WTC11 (cell line): ENCODE measurements around the gene DYSF. TPM values are rescaled to one million over a fixed set of nuclear protein-coding genes. Genes with fewer than 3 reads are reported as not detected.

Experiments
- ATAC-seq: fragments of 200-7000 bp; cut with Tn5 transposase; 2 replicates; pipeline ENCODE4 v1.10.0; 2021; ENCODE audit warnings: mild to moderate bottlenecking, moderate library complexity
- CTCF ChIA-PET: fragments of 300-600 bp; sonication (Branson Sonifier 250); formaldehyde crosslinking; loops from one replicate; lab custom pipeline; 2021; ENCODE audit warnings: antibody characterized with exemption; lab: Charles Lee
- POLR2A ChIA-PET: fragments of 350-600 bp; sonication (Branson Sonifier 250); formaldehyde crosslinking; loops from one replicate; lab custom pipeline; 2021; ENCODE audit warnings: antibody characterized with exemption; lab: Charles Lee
- DNase-seq: peaks from one replicate; pipeline ENCODE4 v3.0.0; 2021; ENCODE audit warnings: low spot score
- H3K27ac Mint-ChIP-seq: 2 replicates; pipeline ENCODE4 v1.8.0; 2021; ENCODE audit warnings: mixed read lengths
- H3K27me3 Mint-ChIP-seq: 2 replicates; pipeline ENCODE4 v1.8.0; 2021; ENCODE audit warnings: low read depth, mild to moderate bottlenecking, moderate library complexity, mixed read lengths
- H3K36me3 Mint-ChIP-seq: 2 replicates; pipeline ENCODE4 v1.8.0; 2021; ENCODE audit warnings: mixed read lengths
- H3K4me1 Mint-ChIP-seq: 2 replicates; pipeline ENCODE4 v1.8.0; 2022; ENCODE audit warnings: mixed read lengths
- H3K4me3 Mint-ChIP-seq: 2 replicates; pipeline ENCODE4 v1.8.0; 2021; ENCODE audit warnings: mild to moderate bottlenecking, moderate library complexity, mixed read lengths
- H3K9me3 Mint-ChIP-seq: 2 replicates; pipeline ENCODE4 v1.8.0; 2021; ENCODE audit warnings: mixed read lengths
- ATF1 ChIP-seq: sonication (generic); formaldehyde crosslinking; IDR thresholded peaks from 2 replicates; pipeline ENCODE4 v1.8.1; 2023; ENCODE audit warnings: mild to moderate bottlenecking, moderate library complexity, missing genetic modification reagents
- EMX1 ChIP-seq: fragments of 250-450 bp; sonication (Bioruptor Pico); IDR thresholded peaks from 2 replicates; pipeline ENCODE4 v1.8.0; 2021; ENCODE audit warnings: mild to moderate bottlenecking
- ETV6 ChIP-seq: sonication (generic); formaldehyde crosslinking; IDR thresholded peaks from 2 replicates; pipeline ENCODE4 v1.8.1; 2022; ENCODE audit warnings: mild to moderate bottlenecking, missing genetic modification reagents
- IRF2 ChIP-seq: sonication (generic); formaldehyde crosslinking; IDR thresholded peaks from 2 replicates; pipeline ENCODE4 v1.8.0; 2022; ENCODE audit warnings: low read depth, missing genetic modification reagents, borderline replicate concordance
- NFE2L1 ChIP-seq: sonication (generic); formaldehyde crosslinking; IDR thresholded peaks from 2 replicates; pipeline ENCODE4 v1.8.1; 2023; ENCODE audit warnings: missing genetic modification reagents
- RORB ChIP-seq: fragments of 250-450 bp; sonication (Bioruptor Pico); IDR thresholded peaks from 2 replicates; pipeline ENCODE4 v1.9.0; 2021; ENCODE audit warnings: mild to moderate bottlenecking
- SMAD3 ChIP-seq: sonication (generic); formaldehyde crosslinking; IDR thresholded peaks from 2 replicates; pipeline ENCODE4 v1.8.0; 2022; ENCODE audit warnings: missing genetic modification reagents, mild to moderate bottlenecking, borderline replicate concordance
- TEAD4 ChIP-seq: sonication (generic); formaldehyde crosslinking; IDR thresholded peaks from 2 replicates; pipeline ENCODE4 v1.8.0; 2022; ENCODE audit warnings: mild to moderate bottlenecking, missing genetic modification reagents
- ZNF121 ChIP-seq: sonication (generic); formaldehyde crosslinking; IDR thresholded peaks from 2 replicates; pipeline ENCODE4 v1.8.0; 2023; ENCODE audit warnings: missing genetic modification reagents
- ZNF423 ChIP-seq: fragments of 250-450 bp; sonication (Bioruptor Pico); IDR thresholded peaks from 2 replicates; pipeline ENCODE4 v2.1.2; 2022; ENCODE audit warnings: mild to moderate bottlenecking, moderate library complexity
- ZNF671 ChIP-seq: fragments of 250-450 bp; sonication (Bioruptor Pico); IDR thresholded peaks from 2 replicates; pipeline ENCODE4 v1.8.0; 2021; ENCODE audit warnings: mild to moderate bottlenecking
- total RNA-seq: library from RNA; stranded (reverse); gene quantifications from 3 replicates; pipeline ENCODE4 v1.2.3, GENCODE V29; 2021
- TF ChIP-seq, protein P1 (sequence below): sonication (generic); formaldehyde crosslinking; conservative IDR thresholded peaks from 2 replicates; pipeline ENCODE4 v1.8.1; 2023; ENCODE audit warnings: mild to moderate bottlenecking, low read depth, missing genetic modification reagents, moderate library complexity
- TF ChIP-seq, protein P2 (sequence below): sonication (generic); formaldehyde crosslinking; IDR thresholded peaks from 2 replicates; pipeline ENCODE4 v1.8.1; 2023; ENCODE audit warnings: mild to moderate bottlenecking, missing genetic modification reagents, moderate library complexity
- TF ChIP-seq, protein P3 (sequence below): sonication (generic); formaldehyde crosslinking; conservative IDR thresholded peaks from 2 replicates; pipeline ENCODE4 v1.8.1; 2022; ENCODE audit warnings: mild to moderate bottlenecking, missing genetic modification reagents
- TF ChIP-seq, protein P4 (sequence below): sonication (generic); formaldehyde crosslinking; IDR thresholded peaks from 2 replicates; pipeline ENCODE4 v1.8.1; 2023; ENCODE audit warnings: mild to moderate bottlenecking, missing genetic modification reagents, borderline replicate concordance
- TF ChIP-seq, protein P5 (sequence below): sonication (generic); formaldehyde crosslinking; IDR thresholded peaks from 2 replicates; pipeline ENCODE4 v1.8.0; 2022; ENCODE audit warnings: mild to moderate bottlenecking, missing genetic modification reagents

DYSF gene
- total RNA-seq, 1 experiment from 2014 or later = 14.8 TPM

DNA sequence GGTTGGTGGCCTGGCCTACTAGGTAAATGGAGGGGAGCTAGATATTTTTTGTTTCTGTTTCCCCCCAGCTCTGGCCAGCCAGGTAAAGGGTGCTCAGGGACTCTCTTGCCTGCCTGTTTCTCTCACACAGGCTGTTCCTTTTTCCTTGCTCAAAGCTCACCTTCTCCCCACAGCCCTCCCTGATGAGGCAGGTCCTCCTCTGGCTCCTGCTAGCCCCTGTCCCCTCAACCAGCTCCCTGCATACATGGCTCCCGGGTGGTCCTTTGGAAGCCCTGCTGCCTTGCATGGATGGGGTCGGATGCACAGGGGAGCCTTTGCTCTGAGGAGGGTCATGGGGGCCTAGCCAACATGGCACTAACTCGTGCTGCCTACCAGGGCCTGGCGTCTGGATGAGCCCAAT, 27.8 kb downstream of the DYSF start:
- ChIA-PET POLR2A (no interaction called here), CTCF (interaction anchor here (1.0 to 3.5 kb wide), 4 partner anchors 14 to 324 kb away, joined by 4 to 32 read pairs (median 6); no protein-coding TSS in a partner anchor)
- ATAC-seq (no peak), DNase-seq (no peak)
- TF ChIP-seq ATF1 (CRISPR knock-in tag) (no peak), TEAD4 (CRISPR knock-in tag) (no peak), SMAD3 (no peak), RORB (CRISPR knock-in tag) (no peak), IRF2 (no peak), ZNF671 (CRISPR knock-in tag) (no peak), ZNF121 (no peak)
- TF ChIP-seq, protein P1, sequence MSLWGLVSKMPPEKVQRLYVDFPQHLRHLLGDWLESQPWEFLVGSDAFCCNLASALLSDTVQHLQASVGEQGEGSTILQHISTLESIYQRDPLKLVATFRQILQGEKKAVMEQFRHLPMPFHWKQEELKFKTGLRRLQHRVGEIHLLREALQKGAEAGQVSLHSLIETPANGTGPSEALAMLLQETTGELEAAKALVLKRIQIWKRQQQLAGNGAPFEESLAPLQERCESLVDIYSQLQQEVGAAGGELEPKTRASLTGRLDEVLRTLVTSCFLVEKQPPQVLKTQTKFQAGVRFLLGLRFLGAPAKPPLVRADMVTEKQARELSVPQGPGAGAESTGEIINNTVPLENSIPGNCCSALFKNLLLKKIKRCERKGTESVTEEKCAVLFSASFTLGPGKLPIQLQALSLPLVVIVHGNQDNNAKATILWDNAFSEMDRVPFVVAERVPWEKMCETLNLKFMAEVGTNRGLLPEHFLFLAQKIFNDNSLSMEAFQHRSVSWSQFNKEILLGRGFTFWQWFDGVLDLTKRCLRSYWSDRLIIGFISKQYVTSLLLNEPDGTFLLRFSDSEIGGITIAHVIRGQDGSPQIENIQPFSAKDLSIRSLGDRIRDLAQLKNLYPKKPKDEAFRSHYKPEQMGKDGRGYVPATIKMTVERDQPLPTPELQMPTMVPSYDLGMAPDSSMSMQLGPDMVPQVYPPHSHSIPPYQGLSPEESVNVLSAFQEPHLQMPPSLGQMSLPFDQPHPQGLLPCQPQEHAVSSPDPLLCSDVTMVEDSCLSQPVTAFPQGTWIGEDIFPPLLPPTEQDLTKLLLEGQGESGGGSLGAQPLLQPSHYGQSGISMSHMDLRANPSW (CRISPR knock-in tag) = no peak
- TF ChIP-seq, protein P2, sequence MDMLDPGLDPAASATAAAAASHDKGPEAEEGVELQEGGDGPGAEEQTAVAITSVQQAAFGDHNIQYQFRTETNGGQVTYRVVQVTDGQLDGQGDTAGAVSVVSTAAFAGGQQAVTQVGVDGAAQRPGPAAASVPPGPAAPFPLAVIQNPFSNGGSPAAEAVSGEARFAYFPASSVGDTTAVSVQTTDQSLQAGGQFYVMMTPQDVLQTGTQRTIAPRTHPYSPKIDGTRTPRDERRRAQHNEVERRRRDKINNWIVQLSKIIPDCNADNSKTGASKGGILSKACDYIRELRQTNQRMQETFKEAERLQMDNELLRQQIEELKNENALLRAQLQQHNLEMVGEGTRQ (CRISPR knock-in tag) = no peak
- H3K36me3 Mint-ChIP-seq = peaks cover 4% of the 10 kb centered on the region; the same call in 1 of the 2 replicates
- H3K4me1 Mint-ChIP-seq = peaks cover 22% of the 10 kb centered on the region
- H3K27ac Mint-ChIP-seq = no peak overlapping the region
- H3K27me3 Mint-ChIP-seq = peaks cover 2% of the 10 kb centered on the region; the same call in 1 of the 2 replicates
- no peak overlapping the region for H3K4me3 Mint-ChIP-seq
- peaks cover 5% of the 10 kb centered on the region for H3K9me3 Mint-ChIP-seq

DNA sequence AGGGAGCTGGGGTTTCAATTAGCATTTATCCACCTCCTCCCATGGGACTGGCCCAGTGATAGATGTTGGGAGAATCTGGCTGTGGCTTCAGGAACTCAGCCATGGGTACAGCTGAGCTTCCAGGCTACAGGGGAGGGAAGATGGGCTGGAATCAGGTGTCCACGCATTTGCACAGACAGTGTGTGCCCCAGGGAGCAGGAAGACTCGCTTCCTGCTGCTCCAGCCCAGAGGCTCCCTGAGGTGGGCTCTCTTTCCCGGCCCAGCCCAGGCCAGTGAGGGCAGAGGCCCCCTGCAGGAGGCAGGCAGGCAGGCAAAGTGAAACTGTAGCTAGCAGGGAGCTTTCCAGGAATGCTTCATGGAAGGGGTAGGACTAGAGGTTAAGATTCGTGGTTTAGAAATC, 28.7 kb downstream of the DYSF start:
- Mint-ChIP-seq H3K4me3 (no peak overlapping the region), H3K36me3 (peaks cover 4% of the 10 kb centered on the region; the same call in 1 of the 2 replicates), H3K9me3 (peaks cover 5% of the 10 kb centered on the region), H3K27me3 (peaks cover 2% of the 10 kb centered on the region; the same call in 1 of the 2 replicates), H3K27ac (no peak overlapping the region), H3K4me1 (peaks cover 26% of the 10 kb centered on the region)
- peak; percentile 77 for ATAC-seq
- TF ChIP-seq ZNF423 (CRISPR knock-in tag) = peak; percentile 83
- no peak for TF ChIP-seq ETV6 (CRISPR knock-in tag)
- DNase-seq = peak; percentile 42
- POLR2A ChIA-PET = no interaction called here
- CTCF ChIA-PET = interaction anchor here (0.6 to 3.5 kb wide), 19 partner anchors 9 to 385 kb away, joined by 3 to 32 read pairs (median 4); partner anchors contain the start of genes DYSF and PAIP2B

DNA sequence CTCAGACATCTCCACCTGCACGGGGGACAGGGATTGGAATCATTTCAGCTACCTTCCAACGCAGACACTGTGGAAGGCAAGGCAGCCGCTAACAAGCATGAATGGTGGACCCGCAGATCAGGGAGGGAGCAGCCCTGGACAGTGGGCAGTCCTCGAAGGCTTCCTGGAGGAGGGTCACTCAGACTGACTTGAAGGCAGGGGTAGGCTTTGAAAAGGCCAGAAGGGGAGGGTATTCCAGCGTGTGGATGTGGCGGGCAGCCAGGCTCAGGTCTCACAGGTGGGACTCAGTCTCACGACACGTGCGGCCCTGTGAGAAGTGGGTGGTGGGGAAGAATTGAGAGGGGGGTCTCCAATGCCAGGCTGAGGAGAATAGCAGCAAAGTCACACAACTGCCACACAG, 29.9 kb downstream of the DYSF start:
- DNase-seq = no peak
- CTCF ChIA-PET = interaction anchor here (1.0 to 3.5 kb wide), 6 partner anchors 16 to 328 kb away, joined by 4 to 32 read pairs (median 8); no protein-coding TSS in a partner anchor
- H3K4me1 Mint-ChIP-seq = peaks cover 21% of the 10 kb centered on the region
- no peak overlapping the region for H3K4me3 Mint-ChIP-seq
- no peaks in the 10 kb centered on the region for H3K9me3 Mint-ChIP-seq
- POLR2A ChIA-PET = no interaction called here
- no peak for ATAC-seq
- no peak overlapping the region for H3K27ac Mint-ChIP-seq
- no peaks in the 10 kb centered on the region for H3K36me3 Mint-ChIP-seq
- H3K27me3 Mint-ChIP-seq = peaks cover 2% of the 10 kb centered on the region; the same call in 1 of the 2 replicates
- TF ChIP-seq, protein P3, sequence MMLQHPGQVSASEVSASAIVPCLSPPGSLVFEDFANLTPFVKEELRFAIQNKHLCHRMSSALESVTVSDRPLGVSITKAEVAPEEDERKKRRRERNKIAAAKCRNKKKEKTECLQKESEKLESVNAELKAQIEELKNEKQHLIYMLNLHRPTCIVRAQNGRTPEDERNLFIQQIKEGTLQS (CRISPR knock-in tag) = no peak
- no peak for TF ChIP-seq EMX1 (CRISPR knock-in tag)
- TF ChIP-seq ATF1 (CRISPR knock-in tag) = no peak
- TF ChIP-seq, protein P2 (CRISPR knock-in tag) = no peak
- TF ChIP-seq, protein P4, sequence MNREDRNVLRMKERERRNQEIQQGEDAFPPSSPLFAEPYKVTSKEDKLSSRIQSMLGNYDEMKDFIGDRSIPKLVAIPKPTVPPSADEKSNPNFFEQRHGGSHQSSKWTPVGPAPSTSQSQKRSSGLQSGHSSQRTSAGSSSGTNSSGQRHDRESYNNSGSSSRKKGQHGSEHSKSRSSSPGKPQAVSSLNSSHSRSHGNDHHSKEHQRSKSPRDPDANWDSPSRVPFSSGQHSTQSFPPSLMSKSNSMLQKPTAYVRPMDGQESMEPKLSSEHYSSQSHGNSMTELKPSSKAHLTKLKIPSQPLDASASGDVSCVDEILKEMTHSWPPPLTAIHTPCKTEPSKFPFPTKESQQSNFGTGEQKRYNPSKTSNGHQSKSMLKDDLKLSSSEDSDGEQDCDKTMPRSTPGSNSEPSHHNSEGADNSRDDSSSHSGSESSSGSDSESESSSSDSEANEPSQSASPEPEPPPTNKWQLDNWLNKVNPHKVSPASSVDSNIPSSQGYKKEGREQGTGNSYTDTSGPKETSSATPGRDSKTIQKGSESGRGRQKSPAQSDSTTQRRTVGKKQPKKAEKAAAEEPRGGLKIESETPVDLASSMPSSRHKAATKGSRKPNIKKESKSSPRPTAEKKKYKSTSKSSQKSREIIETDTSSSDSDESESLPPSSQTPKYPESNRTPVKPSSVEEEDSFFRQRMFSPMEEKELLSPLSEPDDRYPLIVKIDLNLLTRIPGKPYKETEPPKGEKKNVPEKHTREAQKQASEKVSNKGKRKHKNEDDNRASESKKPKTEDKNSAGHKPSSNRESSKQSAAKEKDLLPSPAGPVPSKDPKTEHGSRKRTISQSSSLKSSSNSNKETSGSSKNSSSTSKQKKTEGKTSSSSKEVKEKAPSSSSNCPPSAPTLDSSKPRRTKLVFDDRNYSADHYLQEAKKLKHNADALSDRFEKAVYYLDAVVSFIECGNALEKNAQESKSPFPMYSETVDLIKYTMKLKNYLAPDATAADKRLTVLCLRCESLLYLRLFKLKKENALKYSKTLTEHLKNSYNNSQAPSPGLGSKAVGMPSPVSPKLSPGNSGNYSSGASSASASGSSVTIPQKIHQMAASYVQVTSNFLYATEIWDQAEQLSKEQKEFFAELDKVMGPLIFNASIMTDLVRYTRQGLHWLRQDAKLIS (CRISPR knock-in tag) = no peak
- no peak for TF ChIP-seq NFE2L1
- TF ChIP-seq, protein P1 (CRISPR knock-in tag) = no peak
- TF ChIP-seq, protein P5, sequence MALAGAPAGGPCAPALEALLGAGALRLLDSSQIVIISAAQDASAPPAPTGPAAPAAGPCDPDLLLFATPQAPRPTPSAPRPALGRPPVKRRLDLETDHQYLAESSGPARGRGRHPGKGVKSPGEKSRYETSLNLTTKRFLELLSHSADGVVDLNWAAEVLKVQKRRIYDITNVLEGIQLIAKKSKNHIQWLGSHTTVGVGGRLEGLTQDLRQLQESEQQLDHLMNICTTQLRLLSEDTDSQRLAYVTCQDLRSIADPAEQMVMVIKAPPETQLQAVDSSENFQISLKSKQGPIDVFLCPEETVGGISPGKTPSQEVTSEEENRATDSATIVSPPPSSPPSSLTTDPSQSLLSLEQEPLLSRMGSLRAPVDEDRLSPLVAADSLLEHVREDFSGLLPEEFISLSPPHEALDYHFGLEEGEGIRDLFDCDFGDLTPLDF (CRISPR knock-in tag) = no peak
- TF ChIP-seq IRF2 = no peak
